Activated T-cell treated with anti-CD3 and anti-CD28 coated beads, Interleukin-2, amount 50 U/mL, for 24 hours (primary cell): ENCODE results near the gene MED9.
"Not testable (repeated sequence)": the region's sequence is repeated elsewhere in the genome, so short reads cannot be mapped to it uniquely, and the experiment has no call there.

ENCODE experiments used
- DNase-seq: peaks from one replicate; pipeline ENCODE4 v3.0.0-alpha.2; 2020
- H3K27ac Mint-ChIP-seq: 2 replicates; pipeline ENCODE4 v1.8.0; 2020; ENCODE audit warnings: mild to moderate bottlenecking, mixed read lengths
- H3K27me3 Mint-ChIP-seq: 2 replicates; pipeline ENCODE4 v1.8.0; 2020; ENCODE audit warnings: mixed read lengths
- H3K36me3 Mint-ChIP-seq: 2 replicates; pipeline ENCODE4 v1.8.0; 2020; ENCODE audit warnings: low read depth, mixed read lengths
- H3K4me1 Mint-ChIP-seq: 2 replicates; pipeline ENCODE4 v1.8.0; 2020; ENCODE audit warnings: low read depth, mixed read lengths
- H3K4me3 Mint-ChIP-seq: 2 replicates; pipeline ENCODE4 v1.8.0; 2020; ENCODE audit warnings: mild to moderate bottlenecking, moderate library complexity, mixed read lengths
- H3K9me3 Mint-ChIP-seq: 2 replicates; pipeline ENCODE4 v1.8.0; 2020; ENCODE audit warnings: mixed read lengths

Gene MED9

GRCh38 chr17:17445925-17446665 lies 30.7 kb upstream of the MED9 start:
- Mint-ChIP-seq H3K9me3 (no peaks in the 10 kb centered on the region), H3K27me3 (no peaks in the 10 kb centered on the region), H3K4me3 (no peak overlapping the region), H3K4me1 (no peaks in the 10 kb centered on the region), H3K36me3 (no peaks in the 10 kb centered on the region), H3K27ac (no peak overlapping the region)
- DNase-seq = no peak

- no peak for DNase-seq
- Mint-ChIP-seq H3K9me3 (no peaks in the 10 kb centered on the region), H3K4me1 (no peaks in the 10 kb centered on the region), H3K27me3 (no peaks in the 10 kb centered on the region), H3K36me3 (no peaks in the 10 kb centered on the region), H3K4me3 (no peak overlapping the region), H3K27ac (no peak overlapping the region)
These were observed 30.1 kb upstream of the MED9 start for GRCh38 chr17:17446666-17447155.

- H3K9me3 Mint-ChIP-seq = no peaks in the 10 kb centered on the region
- no peaks in the 10 kb centered on the region for H3K4me1 Mint-ChIP-seq
- no peak overlapping the region for H3K4me3 Mint-ChIP-seq
- no peaks in the 10 kb centered on the region for H3K36me3 Mint-ChIP-seq
- no peak for DNase-seq
- H3K27ac Mint-ChIP-seq = no peak overlapping the region
- no peaks in the 10 kb centered on the region for H3K27me3 Mint-ChIP-seq
These were observed 29.5 kb upstream of the MED9 start for GRCh38 chr17:17447264-17447663.

- H3K4me1 Mint-ChIP-seq = no peaks in the 10 kb centered on the region
- no peak for DNase-seq
- no peak overlapping the region for H3K4me3 Mint-ChIP-seq
- H3K27me3 Mint-ChIP-seq = no peaks in the 10 kb centered on the region
- no peaks in the 10 kb centered on the region for H3K36me3 Mint-ChIP-seq
- no peaks in the 10 kb centered on the region for H3K9me3 Mint-ChIP-seq
- H3K27ac Mint-ChIP-seq = no peak overlapping the region
These were observed 28.7 kb upstream of the MED9 start for GRCh38 chr17:17448076-17448475.

DNA sequence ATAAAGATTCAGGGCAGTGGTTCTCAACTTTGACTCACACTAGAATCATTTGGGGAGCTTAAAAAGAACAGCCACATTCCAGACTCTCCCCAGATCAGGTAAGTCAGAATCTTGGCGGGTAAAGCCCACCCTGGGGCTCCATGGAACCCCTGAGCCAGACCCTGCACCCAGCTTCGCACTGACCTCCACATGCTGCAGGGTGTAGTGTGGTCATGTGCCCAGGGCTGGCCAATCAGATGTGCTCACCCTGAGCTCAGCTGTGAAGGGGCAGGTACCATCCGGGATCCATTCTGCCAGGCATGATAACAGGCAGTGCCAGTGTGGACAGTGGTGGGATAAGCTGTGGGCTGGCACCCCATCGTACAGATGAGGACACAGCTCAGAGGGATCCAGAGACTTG lies 28.1 kb upstream of the MED9 start:
- Mint-ChIP-seq H3K36me3 (no peaks in the 10 kb centered on the region), H3K9me3 (no peaks in the 10 kb centered on the region), H3K4me1 (no peaks in the 10 kb centered on the region), H3K27me3 (no peaks in the 10 kb centered on the region), H3K27ac (no peak overlapping the region), H3K4me3 (no peak overlapping the region)
- DNase-seq = no peak

DNA sequence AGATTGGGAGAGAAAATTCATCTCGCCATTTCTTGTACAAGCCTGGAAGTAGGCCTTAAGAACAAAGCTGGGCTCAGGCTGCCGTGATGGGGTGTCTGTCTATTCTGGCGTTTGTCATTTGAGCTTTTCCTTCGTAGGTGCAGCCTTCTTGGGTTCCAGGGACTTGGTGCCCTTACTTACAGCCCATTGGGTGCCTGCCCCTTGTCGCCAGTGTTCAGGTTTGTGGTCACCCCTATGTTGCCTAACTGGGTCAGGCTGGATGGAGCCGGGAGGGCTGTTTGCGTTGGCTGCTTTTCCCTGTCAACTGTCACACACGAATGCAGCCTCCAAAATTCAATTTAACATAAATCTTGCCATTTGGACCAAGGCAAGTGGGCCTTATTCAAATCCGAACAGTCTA lies 23.7 kb upstream of the MED9 start:
- no peak for DNase-seq
- Mint-ChIP-seq H3K36me3 (no peaks in the 10 kb centered on the region), H3K27me3 (no peaks in the 10 kb centered on the region), H3K9me3 (no peaks in the 10 kb centered on the region), H3K27ac (no peak overlapping the region), H3K4me1 (no peaks in the 10 kb centered on the region), H3K4me3 (no peak overlapping the region)

DNA sequence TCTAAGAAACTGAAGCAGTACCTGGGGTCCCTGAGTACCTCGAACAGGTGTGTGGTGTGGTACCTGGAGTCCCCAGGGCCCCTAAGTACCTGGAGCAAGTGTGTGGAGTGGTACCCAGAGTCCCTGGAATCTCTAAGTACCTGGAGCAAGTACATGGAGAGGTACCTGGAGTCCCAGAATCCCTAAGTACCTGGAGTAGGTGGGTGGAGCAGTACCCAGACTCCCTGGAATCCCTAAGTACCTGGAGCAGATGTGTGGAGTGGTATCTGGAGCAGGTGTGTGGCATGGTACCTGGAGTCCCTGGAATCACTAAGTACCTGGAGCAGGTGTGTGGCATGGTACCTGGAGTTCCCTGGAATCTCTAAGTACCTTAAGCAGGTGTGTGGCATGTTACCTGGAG lies 22.5 kb upstream of the MED9 start:
- Mint-ChIP-seq H3K4me1 (no peaks in the 10 kb centered on the region), H3K27me3 (no peaks in the 10 kb centered on the region), H3K4me3 (no peak overlapping the region), H3K9me3 (no peaks in the 10 kb centered on the region), H3K27ac (no peak overlapping the region), H3K36me3 (no peaks in the 10 kb centered on the region)
- no peak for DNase-seq

GRCh38 chr17:17454700-17455099 lies 22.1 kb upstream of the MED9 start:
- not testable (repeated sequence) for H3K4me1 Mint-ChIP-seq, H3K9me3 Mint-ChIP-seq, H3K27me3 Mint-ChIP-seq, H3K36me3 Mint-ChIP-seq, H3K4me3 Mint-ChIP-seq, DNase-seq, H3K27ac Mint-ChIP-seq

- no peak for DNase-seq
- Mint-ChIP-seq H3K27me3 (no peaks in the 10 kb centered on the region), H3K27ac (no peak overlapping the region), H3K36me3 (no peaks in the 10 kb centered on the region), H3K4me1 (no peaks in the 10 kb centered on the region), H3K4me3 (no peak overlapping the region), H3K9me3 (peaks cover 3% of the 10 kb centered on the region)
These were observed 21.6 kb upstream of the MED9 start for GRCh38 chr17:17455173-17455572.

GRCh38 chr17:17456251-17456650 lies 20.5 kb upstream of the MED9 start:
- Mint-ChIP-seq H3K4me1 (no peaks in the 10 kb centered on the region), H3K4me3 (no peak overlapping the region), H3K27me3 (no peaks in the 10 kb centered on the region), H3K9me3 (peaks cover 4% of the 10 kb centered on the region), H3K27ac (no peak overlapping the region), H3K36me3 (no peaks in the 10 kb centered on the region)
- no peak for DNase-seq

DNA sequence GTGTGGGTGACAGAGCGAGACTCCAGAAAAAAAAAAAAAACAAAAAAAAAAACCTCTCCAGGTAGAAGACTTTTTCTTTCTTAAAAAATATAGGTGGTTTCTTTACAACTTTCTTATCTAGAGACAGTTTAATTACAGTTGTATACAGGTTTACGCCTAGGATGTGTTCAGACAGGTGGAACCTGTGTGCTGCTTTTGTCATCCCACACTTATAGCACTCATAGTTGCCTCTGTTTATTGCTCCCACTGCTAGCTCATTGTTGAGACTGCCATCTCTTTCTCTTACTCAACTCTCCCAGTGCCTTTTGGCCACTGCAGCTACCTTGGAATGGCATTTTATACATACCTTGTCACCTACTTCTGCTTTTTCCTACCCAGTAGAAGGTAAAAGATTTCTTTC lies 19.1 kb upstream of the MED9 start:
- no peaks in the 10 kb centered on the region for H3K27me3 Mint-ChIP-seq
- H3K4me1 Mint-ChIP-seq = no peaks in the 10 kb centered on the region
- DNase-seq = no peak
- peaks cover 4% of the 10 kb centered on the region for H3K9me3 Mint-ChIP-seq
- H3K4me3 Mint-ChIP-seq = no peak overlapping the region
- H3K36me3 Mint-ChIP-seq = no peaks in the 10 kb centered on the region
- no peak overlapping the region for H3K27ac Mint-ChIP-seq

GRCh38 chr17:17460038-17460437 lies 16.8 kb upstream of the MED9 start:
- DNase-seq = no peak
- Mint-ChIP-seq H3K27me3 (peaks cover 3% of the 10 kb centered on the region), H3K4me3 (no peak overlapping the region), H3K4me1 (no peaks in the 10 kb centered on the region), H3K27ac (no peak overlapping the region), H3K9me3 (peaks cover 4% of the 10 kb centered on the region), H3K36me3 (no peaks in the 10 kb centered on the region)

- Mint-ChIP-seq H3K4me1 (no peaks in the 10 kb centered on the region), H3K36me3 (no peaks in the 10 kb centered on the region), H3K27ac (no peak overlapping the region), H3K27me3 (peaks cover 10% of the 10 kb centered on the region), H3K4me3 (no peak overlapping the region), H3K9me3 (peaks cover 4% of the 10 kb centered on the region)
- no peak for DNase-seq
These were observed 14.6 kb upstream of the MED9 start for GRCh38 chr17:17462048-17462824.

DNA sequence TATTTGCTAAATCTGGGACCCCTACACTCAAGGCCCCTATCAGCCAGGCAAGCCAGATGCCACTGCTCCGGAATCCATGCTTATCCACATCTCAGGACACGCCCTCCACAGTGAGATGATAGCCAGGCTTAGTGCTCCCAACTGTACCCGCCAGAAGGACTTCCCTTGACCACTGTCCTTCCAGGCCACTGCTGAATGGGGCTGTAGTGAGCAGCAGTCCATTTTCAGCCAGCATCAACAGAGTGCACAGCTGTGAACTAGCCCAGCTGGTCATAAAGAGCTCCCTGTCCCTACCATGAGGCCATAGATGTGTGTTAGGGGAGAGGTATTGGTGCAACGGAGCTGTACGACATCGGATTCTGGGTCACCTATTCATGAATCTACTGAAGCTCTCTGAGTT lies 13.0 kb upstream of the MED9 start:
- Mint-ChIP-seq H3K27ac (no peak overlapping the region), H3K36me3 (no peaks in the 10 kb centered on the region), H3K4me1 (no peaks in the 10 kb centered on the region), H3K9me3 (peaks cover 4% of the 10 kb centered on the region), H3K27me3 (peaks cover 10% of the 10 kb centered on the region), H3K4me3 (no peak overlapping the region)
- DNase-seq = no peak

DNA sequence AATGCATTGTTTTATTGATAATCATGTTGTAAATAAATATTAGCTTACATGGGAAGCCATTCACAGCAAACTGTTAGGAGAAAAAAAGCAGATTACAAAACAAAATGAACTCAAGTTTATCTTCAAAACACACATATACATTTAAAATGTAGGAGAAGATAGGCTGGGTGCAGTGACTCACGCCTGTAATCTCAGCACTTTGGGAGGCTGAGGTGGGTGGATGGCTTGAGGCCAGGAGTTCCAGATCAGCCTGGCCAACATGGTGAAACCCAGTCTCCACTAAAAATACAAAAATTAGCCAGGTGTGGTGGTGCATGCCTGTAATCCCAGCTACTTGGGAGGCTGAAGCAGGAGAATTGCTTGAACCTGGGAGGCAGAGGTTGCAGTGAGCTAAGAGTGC lies 10.9 kb upstream of the MED9 start:
- H3K27ac Mint-ChIP-seq = not testable (repeated sequence)

More for the DNA sequence above, 10.9 kb upstream of the MED9 start:
- not testable (repeated sequence) for H3K9me3 Mint-ChIP-seq, H3K4me1 Mint-ChIP-seq, H3K4me3 Mint-ChIP-seq, H3K36me3 Mint-ChIP-seq, DNase-seq
- H3K27me3 Mint-ChIP-seq = peaks cover 12% of the 10 kb centered on the region
